OCI-LY1 (cell line): ENCODE results near the gene DKK3.

Experiments
- H2AFZ ChIP-seq: fragments of 200-600 bp; sonication (generic), shearing (Covaris generic); 2 replicates; pipeline ENCODE4 v1.6.0; 2014; ENCODE audit warnings: antibody characterized with exemption, mild to moderate bottlenecking, low read length
- H3F3A ChIP-seq: fragments of 200-600 bp; sonication (generic), shearing (Covaris generic); 2 replicates; pipeline ENCODE4 v1.6.0; 2014; ENCODE audit warnings: mild to moderate bottlenecking, antibody characterized with exemption, low read length, moderate library complexity; ENCODE audit not compliant: insufficient read depth
- H3K27ac ChIP-seq: fragments of 200-600 bp; sonication (generic); 2 replicates; pipeline ENCODE4 v1.5.1; 2014; ENCODE audit warnings: low read length, mixed run types, mild to moderate bottlenecking, low read depth; ENCODE audit not compliant: poor library complexity, severe bottlenecking
- H3K27me3 ChIP-seq: fragments of 200-600 bp; sonication (generic); 2 replicates; pipeline ENCODE4 v1.6.0; 2014; ENCODE audit warnings: antibody characterized with exemption, mild to moderate bottlenecking, low read length, moderate library complexity; ENCODE audit not compliant: insufficient read depth
- H3K36me3 ChIP-seq: fragments of 200-600 bp; sonication (generic); 2 replicates; pipeline ENCODE4 v1.6.1; 2014; ENCODE audit warnings: mild to moderate bottlenecking, antibody characterized with exemption, low read length, moderate library complexity, mixed read lengths; ENCODE audit not compliant: insufficient read depth
- H3K4me1 ChIP-seq: fragments of 200-600 bp; sonication (generic); 2 replicates; pipeline ENCODE4 v1.5.1; 2014; ENCODE audit warnings: mild to moderate bottlenecking, low read length, moderate library complexity; ENCODE audit not compliant: insufficient read depth, severe bottlenecking
- H3K4me2 ChIP-seq: fragments of 200-600 bp; sonication (generic), shearing (Covaris generic); 2 replicates; pipeline ENCODE4 v1.6.1; 2014; ENCODE audit warnings: low read length
- H3K4me3 ChIP-seq: fragments of 200-600 bp; sonication (generic); 2 replicates; pipeline ENCODE4 v1.5.1; 2014; ENCODE audit warnings: low read length, low read depth, mild to moderate bottlenecking, mixed read lengths; ENCODE audit not compliant: poor library complexity, severe bottlenecking
- H3K79me2 ChIP-seq: fragments of 200-600 bp; shearing (Covaris generic); 2 replicates; pipeline ENCODE4 v1.6.1; 2016; ENCODE audit warnings: mixed run types, low read length, mixed read lengths; ENCODE audit not compliant: insufficient read depth
- H3K9ac ChIP-seq: fragments of 200-600 bp; sonication (generic), shearing (Covaris generic); 2 replicates; pipeline ENCODE4 v1.6.1; 2014; ENCODE audit warnings: mild to moderate bottlenecking, low read length, mixed read lengths
- H3K9me2 ChIP-seq: fragments of 200-600 bp; sonication (generic), shearing (Covaris generic); 2 replicates; pipeline ENCODE4 v1.6.1; 2014; ENCODE audit warnings: low read depth, mild to moderate bottlenecking, low read length, mixed read lengths
- H3K9me3 ChIP-seq: fragments of 200-600 bp; shearing (Covaris generic); 2 replicates; pipeline ENCODE4 v1.6.1; 2014; ENCODE audit warnings: low read length, mixed read lengths
- H4K20me1 ChIP-seq: fragments of 200-600 bp; sonication (generic), shearing (Covaris generic); 2 replicates; pipeline ENCODE4 v1.6.0; 2016; ENCODE audit warnings: mild to moderate bottlenecking, low read length; ENCODE audit not compliant: insufficient read depth
- EZH2 ChIP-seq: fragments of 200-600 bp; sonication (generic), shearing (Covaris generic); IDR thresholded peaks from 2 replicates; pipeline ENCODE4 v1.8.0; 2017; ENCODE audit warnings: borderline replicate concordance, mixed run types, mild to moderate bottlenecking, antibody characterized with exemption, low read length, moderate library complexity, mixed read lengths
- TF ChIP-seq, protein P1 (sequence below): fragments of 200-600 bp; sonication (generic), shearing (Covaris generic); IDR thresholded peaks from 2 replicates; pipeline ENCODE4 v1.5.1; 2017; ENCODE audit warnings: mild to moderate bottlenecking, antibody characterized with exemption, low read length, moderate library complexity, mixed read lengths

The DKK3 gene

GRCh38 chr11:11992257-11993212 is 15.9 kb downstream of the DKK3 start:
- Histone ChIP-seq H3K27ac (no peak overlapping the region), H3K4me2 (no peak overlapping the region)

DNA sequence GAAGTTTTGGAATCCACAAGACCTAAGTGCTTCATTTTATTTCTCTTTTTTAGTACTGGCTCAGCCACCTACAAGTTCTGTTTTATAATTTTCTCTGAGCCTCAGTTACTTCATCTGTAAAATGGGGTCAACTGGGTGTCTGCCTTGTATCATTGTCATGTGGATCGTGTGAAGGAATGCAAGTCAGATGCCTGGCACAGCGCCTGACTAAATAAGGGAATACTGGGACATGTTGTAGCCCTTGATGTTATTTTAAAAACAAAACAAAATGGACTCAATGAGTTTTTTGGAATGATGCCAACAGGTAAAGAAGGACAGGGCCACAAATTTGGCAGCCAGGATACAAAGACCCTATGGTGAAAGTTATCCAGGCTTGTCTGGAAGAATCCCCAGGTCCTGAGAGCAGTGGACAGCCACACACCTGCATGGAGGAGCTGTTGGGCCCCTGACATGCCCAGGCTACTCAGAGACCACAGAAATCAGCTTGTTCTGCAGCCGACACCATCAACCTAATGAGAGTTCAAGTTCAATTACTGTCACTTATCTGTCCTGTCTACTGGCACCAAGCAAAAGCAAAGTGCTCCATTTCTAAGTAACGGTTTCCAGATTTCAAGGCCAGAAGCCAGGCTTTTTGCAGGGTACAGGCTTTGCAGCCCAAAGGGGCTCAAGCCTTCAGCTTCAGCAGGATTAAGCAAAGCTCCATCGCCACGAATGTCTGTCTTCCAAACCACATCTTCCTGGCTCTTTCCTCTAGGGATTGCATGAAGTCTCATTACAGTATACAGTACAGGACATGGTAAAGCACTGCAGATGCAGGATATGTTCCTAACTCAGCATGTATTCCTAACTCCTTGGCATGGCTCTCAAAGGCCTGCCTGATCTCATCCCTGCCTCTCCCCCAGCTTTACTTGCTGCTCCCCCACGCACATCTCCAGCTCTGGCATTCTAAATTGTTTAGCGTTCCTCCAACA is 18.4 kb downstream of the DKK3 start:
- Histone ChIP-seq H3K27ac (no peak overlapping the region), H2AFZ (no peak overlapping the region), H3K79me2 (no peaks in the 10 kb centered on the region), H3K9me3 (no peaks in the 10 kb centered on the region), H3K4me1 (no peaks in the 10 kb centered on the region), H3K9ac (no peak overlapping the region), H3K4me2 (no peak overlapping the region), H3F3A (no peaks in the 10 kb centered on the region), H3K4me3 (no peak overlapping the region), H3K27me3 (0 out of 2 replicates have a peak, but pooled peaks cover 8% of the 10 kb centered on the region), H3K9me2 (no peaks in the 10 kb centered on the region), H3K36me3 (no peaks in the 10 kb centered on the region), H4K20me1 (no peaks in the 10 kb centered on the region)
- no peak for TF ChIP-seq EZH2
- TF ChIP-seq, protein P1, sequence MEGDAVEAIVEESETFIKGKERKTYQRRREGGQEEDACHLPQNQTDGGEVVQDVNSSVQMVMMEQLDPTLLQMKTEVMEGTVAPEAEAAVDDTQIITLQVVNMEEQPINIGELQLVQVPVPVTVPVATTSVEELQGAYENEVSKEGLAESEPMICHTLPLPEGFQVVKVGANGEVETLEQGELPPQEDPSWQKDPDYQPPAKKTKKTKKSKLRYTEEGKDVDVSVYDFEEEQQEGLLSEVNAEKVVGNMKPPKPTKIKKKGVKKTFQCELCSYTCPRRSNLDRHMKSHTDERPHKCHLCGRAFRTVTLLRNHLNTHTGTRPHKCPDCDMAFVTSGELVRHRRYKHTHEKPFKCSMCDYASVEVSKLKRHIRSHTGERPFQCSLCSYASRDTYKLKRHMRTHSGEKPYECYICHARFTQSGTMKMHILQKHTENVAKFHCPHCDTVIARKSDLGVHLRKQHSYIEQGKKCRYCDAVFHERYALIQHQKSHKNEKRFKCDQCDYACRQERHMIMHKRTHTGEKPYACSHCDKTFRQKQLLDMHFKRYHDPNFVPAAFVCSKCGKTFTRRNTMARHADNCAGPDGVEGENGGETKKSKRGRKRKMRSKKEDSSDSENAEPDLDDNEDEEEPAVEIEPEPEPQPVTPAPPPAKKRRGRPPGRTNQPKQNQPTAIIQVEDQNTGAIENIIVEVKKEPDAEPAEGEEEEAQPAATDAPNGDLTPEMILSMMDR: no peak

More at GRCh38 chr11:11992257-11993212, 15.9 kb downstream of the DKK3 start:
- Histone ChIP-seq H3K27me3 (0 out of 2 replicates have a peak, but pooled peaks cover 8% of the 10 kb centered on the region), H3K79me2 (no peaks in the 10 kb centered on the region), H3F3A (no peaks in the 10 kb centered on the region), H3K9me3 (no peaks in the 10 kb centered on the region), H3K9me2 (no peaks in the 10 kb centered on the region), H2AFZ (no peak overlapping the region), H4K20me1 (no peaks in the 10 kb centered on the region), H3K9ac (no peak overlapping the region), H3K4me1 (no peaks in the 10 kb centered on the region), H3K36me3 (no peaks in the 10 kb centered on the region), H3K4me3 (no peak overlapping the region)
- TF ChIP-seq, protein P1: no peak
- TF ChIP-seq EZH2: no peak

DNA sequence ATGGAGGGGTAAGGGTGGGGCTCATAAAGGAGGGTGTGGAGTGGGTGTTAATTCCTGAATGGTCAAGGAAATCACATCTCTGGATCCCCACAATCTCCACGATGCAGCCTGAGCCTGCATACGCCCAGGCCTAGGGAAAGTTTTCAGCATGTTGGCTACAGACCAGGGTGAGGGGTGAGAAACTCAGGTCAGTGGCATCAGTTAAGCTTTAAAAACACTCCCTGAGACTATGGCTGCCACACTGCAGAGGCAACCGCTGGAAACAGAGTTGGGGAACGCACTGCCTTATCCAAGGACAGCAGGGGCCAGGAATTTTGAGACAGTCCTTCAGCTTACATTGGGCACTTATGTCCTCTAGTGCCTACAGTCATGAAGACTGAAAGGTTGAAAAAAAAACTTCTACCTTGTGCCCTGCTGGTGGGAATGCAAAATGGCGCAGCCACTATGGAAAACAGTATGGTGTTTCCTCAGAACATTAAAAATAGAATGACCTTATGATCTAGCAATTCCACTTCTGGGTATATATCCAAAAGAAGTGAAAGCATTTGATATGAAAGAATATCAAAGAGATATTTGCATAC is 19.7 kb downstream of the DKK3 start:
- H3K79me2 ChIP-seq: no peaks in the 10 kb centered on the region
- 0 out of 2 replicates have a peak, but pooled peaks cover 8% of the 10 kb centered on the region for H3K27me3 ChIP-seq
- no peak overlapping the region for H2AFZ ChIP-seq
- H3F3A ChIP-seq: no peaks in the 10 kb centered on the region
- H3K4me2 ChIP-seq: no peak overlapping the region
- no peaks in the 10 kb centered on the region for H3K9me2 ChIP-seq
- H3K9ac ChIP-seq: no peak overlapping the region
- TF ChIP-seq EZH2: no peak
- TF ChIP-seq, protein P1: no peak
- no peak overlapping the region for H3K4me3 ChIP-seq
- no peaks in the 10 kb centered on the region for H3K9me3 ChIP-seq
- H3K4me1 ChIP-seq: no peaks in the 10 kb centered on the region
- H3K27ac ChIP-seq: no peak overlapping the region
- no peaks in the 10 kb centered on the region for H3K36me3 ChIP-seq
- no peaks in the 10 kb centered on the region for H4K20me1 ChIP-seq
